Breast epithelium (tissue), 3 donors: ENCODE data around the gene SLC41A3.
"Not testable (repeated sequence)": the region's sequence is repeated elsewhere in the genome, so short reads cannot be mapped to it uniquely, and the experiment has no call there.

Experiments
- CTCF ChIP-seq, 3 donors: fragments of 450-650 bp; IDR thresholded peaks; one replicate each; pipeline ENCODE4 v1.5.1; 2016 to 2017; ENCODE audit warnings: antibody characterized with exemption in 3 of 3, mild to moderate bottlenecking in 3 of 3, moderate library complexity in 3 of 3
- POLR2A ChIP-seq: fragments of 450-650 bp; IDR thresholded peaks from one replicate; pipeline ENCODE4 v1.6.1; 2016; ENCODE audit warnings: antibody characterized with exemption, mild to moderate bottlenecking, moderate library complexity
- POLR2AphosphoS5 ChIP-seq, 3 donors: sonication (generic); formaldehyde crosslinking; IDR thresholded peaks; one replicate each; pipeline ENCODE4 v1.6.1; 2017; ENCODE audit warnings: antibody characterized with exemption in 3 of 3

GRCh38 chr3:126038791-126039190 is 45.1 kb downstream of the SLC41A3 start:
- not testable (repeated sequence) for TF ChIP-seq CTCF (IDR thresholded peaks at IDR 0.05); POLR2AphosphoS5 (IDR thresholded peaks at IDR 0.05); POLR2A
